Stimulated activated naive CD4-positive, alpha-beta T cell treated with Interleukin-2 at 50 U/mL for 16 hours (primary cell): ENCODE results near the gene MARVELD3.
"Not testable (repeated sequence)": the region's sequence is repeated elsewhere in the genome, so short reads cannot be mapped to it uniquely, and the experiment has no call there.

Source experiments
- DNase-seq: peaks from one replicate; lab custom pipeline; 2025; lab: John Stamatoyannopoulos, UW

The MARVELD3 gene

GRCh38 chr16:71626018-71626857 is at the start of gene MARVELD3:
Gene MARVELD3 (plus strand): TSS chr16:71626184. CDS start chr16:71626230, 46 bp downstream.
- DNase-seq: no peak

GRCh38 chr16:71576971-71577370 is 49.0 kb upstream of the MARVELD3 start, which contains the start of gene TAT:
Gene TAT (minus strand): TSS chr16:71577092. CDS start chr16:71576415, 677 bp downstream.
- no peak for DNase-seq

- not testable (repeated sequence) for DNase-seq
Measured at GRCh38 chr16:71582553-71582848, 43.5 kb upstream of the MARVELD3 start.

- DNase-seq: no peak
Measured at GRCh38 chr16:71584543-71585317, 41.3 kb upstream of the MARVELD3 start.

GRCh38 chr16:71585318-71585703 is 40.7 kb upstream of the MARVELD3 start:
- DNase-seq: no peak

- not testable (repeated sequence) for DNase-seq
Measured at GRCh38 chr16:71589334-71589733, 36.6 kb upstream of the MARVELD3 start.

GRCh38 chr16:71590071-71590470 is 35.9 kb upstream of the MARVELD3 start:
- DNase-seq: not testable (repeated sequence)

GRCh38 chr16:71590584-71590983 is 35.4 kb upstream of the MARVELD3 start:
- no peak for DNase-seq

GRCh38 chr16:71591917-71592316 is 34.1 kb upstream of the MARVELD3 start:
- DNase-seq: no peak

- DNase-seq: no peak
Measured at GRCh38 chr16:71593048-71593999, 32.7 kb upstream of the MARVELD3 start.

GRCh38 chr16:71594000-71594646 is 31.9 kb upstream of the MARVELD3 start:
- no peak for DNase-seq

GRCh38 chr16:71595340-71595826 is 30.6 kb upstream of the MARVELD3 start:
- not testable (repeated sequence) for DNase-seq

GRCh38 chr16:71598426-71598825 is 27.6 kb upstream of the MARVELD3 start:
- DNase-seq: not testable (repeated sequence)

GRCh38 chr16:71600822-71601221 is 25.2 kb upstream of the MARVELD3 start:
- no peak for DNase-seq

- no peak for DNase-seq
Measured at GRCh38 chr16:71609066-71609465, 16.9 kb upstream of the MARVELD3 start.

GRCh38 chr16:71610447-71610846 is 15.5 kb upstream of the MARVELD3 start:
- DNase-seq: no peak

- DNase-seq: peak; percentile 59
Measured at GRCh38 chr16:71610936-71611871, 14.8 kb upstream of the MARVELD3 start.

GRCh38 chr16:71614956-71615355 is 11.0 kb upstream of the MARVELD3 start:
- not testable (repeated sequence) for DNase-seq

- no peak for DNase-seq
Measured at GRCh38 chr16:71618429-71618828, 7.6 kb upstream of the MARVELD3 start.

GRCh38 chr16:71622088-71622487 is 3.9 kb upstream of the MARVELD3 start:
- DNase-seq: no peak
